Measurements from ENCODE around the gene SSMEM1.

GRCh38 chr7:130232209-130232608, 24.5 kb downstream of the SSMEM1 start:
- TF ChIP-seq, protein P1, sequence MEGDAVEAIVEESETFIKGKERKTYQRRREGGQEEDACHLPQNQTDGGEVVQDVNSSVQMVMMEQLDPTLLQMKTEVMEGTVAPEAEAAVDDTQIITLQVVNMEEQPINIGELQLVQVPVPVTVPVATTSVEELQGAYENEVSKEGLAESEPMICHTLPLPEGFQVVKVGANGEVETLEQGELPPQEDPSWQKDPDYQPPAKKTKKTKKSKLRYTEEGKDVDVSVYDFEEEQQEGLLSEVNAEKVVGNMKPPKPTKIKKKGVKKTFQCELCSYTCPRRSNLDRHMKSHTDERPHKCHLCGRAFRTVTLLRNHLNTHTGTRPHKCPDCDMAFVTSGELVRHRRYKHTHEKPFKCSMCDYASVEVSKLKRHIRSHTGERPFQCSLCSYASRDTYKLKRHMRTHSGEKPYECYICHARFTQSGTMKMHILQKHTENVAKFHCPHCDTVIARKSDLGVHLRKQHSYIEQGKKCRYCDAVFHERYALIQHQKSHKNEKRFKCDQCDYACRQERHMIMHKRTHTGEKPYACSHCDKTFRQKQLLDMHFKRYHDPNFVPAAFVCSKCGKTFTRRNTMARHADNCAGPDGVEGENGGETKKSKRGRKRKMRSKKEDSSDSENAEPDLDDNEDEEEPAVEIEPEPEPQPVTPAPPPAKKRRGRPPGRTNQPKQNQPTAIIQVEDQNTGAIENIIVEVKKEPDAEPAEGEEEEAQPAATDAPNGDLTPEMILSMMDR (IDR thresholded peaks at IDR 0.05): no peak
- TF ChIP-seq, protein P2, sequence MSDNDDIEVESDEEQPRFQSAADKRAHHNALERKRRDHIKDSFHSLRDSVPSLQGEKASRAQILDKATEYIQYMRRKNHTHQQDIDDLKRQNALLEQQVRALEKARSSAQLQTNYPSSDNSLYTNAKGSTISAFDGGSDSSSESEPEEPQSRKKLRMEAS (CRISPR knock-in tag; IDR thresholded peaks at IDR 0.05): no peak
- TF ChIP-seq, protein P3, sequence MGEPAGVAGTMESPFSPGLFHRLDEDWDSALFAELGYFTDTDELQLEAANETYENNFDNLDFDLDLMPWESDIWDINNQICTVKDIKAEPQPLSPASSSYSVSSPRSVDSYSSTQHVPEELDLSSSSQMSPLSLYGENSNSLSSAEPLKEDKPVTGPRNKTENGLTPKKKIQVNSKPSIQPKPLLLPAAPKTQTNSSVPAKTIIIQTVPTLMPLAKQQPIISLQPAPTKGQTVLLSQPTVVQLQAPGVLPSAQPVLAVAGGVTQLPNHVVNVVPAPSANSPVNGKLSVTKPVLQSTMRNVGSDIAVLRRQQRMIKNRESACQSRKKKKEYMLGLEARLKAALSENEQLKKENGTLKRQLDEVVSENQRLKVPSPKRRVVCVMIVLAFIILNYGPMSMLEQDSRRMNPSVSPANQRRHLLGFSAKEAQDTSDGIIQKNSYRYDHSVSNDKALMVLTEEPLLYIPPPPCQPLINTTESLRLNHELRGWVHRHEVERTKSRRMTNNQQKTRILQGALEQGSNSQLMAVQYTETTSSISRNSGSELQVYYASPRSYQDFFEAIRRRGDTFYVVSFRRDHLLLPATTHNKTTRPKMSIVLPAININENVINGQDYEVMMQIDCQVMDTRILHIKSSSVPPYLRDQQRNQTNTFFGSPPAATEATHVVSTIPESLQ (CRISPR knock-in tag; IDR thresholded peaks at IDR 0.05): no peak
- TF ChIP-seq ZNF232 (CRISPR knock-in tag; IDR thresholded peaks at IDR 0.05) (no peak), NR2C2 (CRISPR knock-in tag; IDR thresholded peaks at IDR 0.05) (no peak), STAT6 (CRISPR knock-in tag; conservative IDR thresholded peaks at IDR 0.05; ENCODE audit: low read depth) (no peak)

All from WTC11 (cell line).